Measurements from ENCODE around the gene NLGN4Y.
"Not testable (repeated sequence)": the region's sequence is repeated elsewhere in the genome, so short reads cannot be mapped to it uniquely, and the experiment has no call there.

The NLGN4Y gene

GRCh38 chrY:14834103-14835060 lies 310.1 kb downstream of the NLGN4Y start:
- FAIRE-seq (peak; percentile 49), DNase-seq (ENCODE audit: low spot score) (peak; percentile 65)

GRCh38 chrY:14837466-14837865 lies 313.1 kb downstream of the NLGN4Y start:
- DNase-seq (ENCODE audit: low spot score): no peak

GRCh38 chrY:14850734-14851133 lies 326.4 kb downstream of the NLGN4Y start:
- DNase-seq (ENCODE audit: low spot score) (no peak), FAIRE-seq (no peak)

More at GRCh38 chrY:14837466-14837865, 313.1 kb downstream of the NLGN4Y start:
- FAIRE-seq: no peak

GRCh38 chrY:14860448-14860847 lies 336.1 kb downstream of the NLGN4Y start:
- FAIRE-seq (no peak), DNase-seq (ENCODE audit: low spot score) (no peak)

GRCh38 chrY:14861033-14861432 lies 336.7 kb downstream of the NLGN4Y start:
- FAIRE-seq; DNase-seq (ENCODE audit: low spot score): not testable (repeated sequence)

GRCh38 chrY:14871971-14872370 lies 347.6 kb downstream of the NLGN4Y start:
- FAIRE-seq: no peak

More at GRCh38 chrY:14871971-14872370, 347.6 kb downstream of the NLGN4Y start:
- no peak for DNase-seq (ENCODE audit: low spot score)
